ENCODE data around the gene DHRS7. TPM values are rescaled to one million over a fixed set of nuclear protein-coding genes. Genes with fewer than 3 reads are reported as not detected.
"Not testable (repeated sequence)": the region's sequence is repeated elsewhere in the genome, so short reads cannot be mapped to it uniquely, and the experiment has no call there.

Gene DHRS7
- total RNA-seq, 1 donor = 65.9 TPM

- Histone ChIP-seq H3K4me3 (ENCODE audit: low read length) (no peak overlapping the region), H3K4me1 (ENCODE audit: insufficient read depth, low read length) (no peaks in the 10 kb centered on the region), H3K27me3 (ENCODE audit: insufficient read depth, low read length) (no peaks in the 10 kb centered on the region), H3K9me3 (ENCODE audit: low read depth, low read length) (no peaks in the 10 kb centered on the region)
These were observed 39.3 kb downstream of the DHRS7 start for GRCh38 chr14:60125918-60126317.

GRCh38 chr14:60116181-60116580 is 49.0 kb downstream of the DHRS7 start:
- H3K4me1 ChIP-seq (ENCODE audit: insufficient read depth, low read length) = no peaks in the 10 kb centered on the region
- no peaks in the 10 kb centered on the region for H3K27me3 ChIP-seq (ENCODE audit: insufficient read depth, low read length)
- no peak overlapping the region for H3K4me3 ChIP-seq (ENCODE audit: low read length)
- H3K9me3 ChIP-seq (ENCODE audit: low read depth, low read length) = no peaks in the 10 kb centered on the region

- H3K4me3 ChIP-seq (ENCODE audit: low read length) = no peak overlapping the region
- no peaks in the 10 kb centered on the region for H3K27me3 ChIP-seq (ENCODE audit: insufficient read depth, low read length)
- H3K9me3 ChIP-seq (ENCODE audit: low read depth, low read length) = no peaks in the 10 kb centered on the region
- H3K4me1 ChIP-seq (ENCODE audit: insufficient read depth, low read length) = no peaks in the 10 kb centered on the region
These were observed 50.3 kb downstream of the DHRS7 start for GRCh38 chr14:60114881-60115280.

GRCh38 chr14:60111732-60112131 is 53.5 kb downstream of the DHRS7 start:
- Histone ChIP-seq H3K4me3 (ENCODE audit: low read length) (no peak overlapping the region), H3K9me3 (ENCODE audit: low read depth, low read length) (no peaks in the 10 kb centered on the region), H3K27me3 (ENCODE audit: insufficient read depth, low read length) (no peaks in the 10 kb centered on the region), H3K4me1 (ENCODE audit: insufficient read depth, low read length) (no peaks in the 10 kb centered on the region)

- Histone ChIP-seq H3K9me3 (ENCODE audit: low read depth, low read length) (no peaks in the 10 kb centered on the region), H3K4me1 (ENCODE audit: insufficient read depth, low read length) (peaks cover 4% of the 10 kb centered on the region), H3K27me3 (ENCODE audit: insufficient read depth, low read length) (no peaks in the 10 kb centered on the region), H3K4me3 (ENCODE audit: low read length) (no peak overlapping the region)
These were observed 57.7 kb downstream of the DHRS7 start for GRCh38 chr14:60107477-60107876.

GRCh38 chr14:60106339-60106738 is 58.9 kb downstream of the DHRS7 start:
- peaks cover 4% of the 10 kb centered on the region for H3K4me1 ChIP-seq (ENCODE audit: insufficient read depth, low read length)
- no peaks in the 10 kb centered on the region for H3K27me3 ChIP-seq (ENCODE audit: insufficient read depth, low read length)
- no peaks in the 10 kb centered on the region for H3K9me3 ChIP-seq (ENCODE audit: low read depth, low read length)
- H3K4me3 ChIP-seq (ENCODE audit: low read length) = no peak overlapping the region

- Histone ChIP-seq H3K27me3 (ENCODE audit: insufficient read depth, low read length) (no peaks in the 10 kb centered on the region), H3K4me3 (ENCODE audit: low read length) (no peak overlapping the region), H3K4me1 (ENCODE audit: insufficient read depth, low read length) (peaks cover 4% of the 10 kb centered on the region), H3K9me3 (ENCODE audit: low read depth, low read length) (no peaks in the 10 kb centered on the region)
These were observed 62.8 kb downstream of the DHRS7 start for GRCh38 chr14:60102389-60102788.

- Histone ChIP-seq H3K27me3 (ENCODE audit: insufficient read depth, low read length) (no peaks in the 10 kb centered on the region), H3K4me3 (ENCODE audit: low read length) (no peak overlapping the region), H3K4me1 (ENCODE audit: insufficient read depth, low read length) (peaks cover 4% of the 10 kb centered on the region), H3K9me3 (ENCODE audit: low read depth, low read length) (no peaks in the 10 kb centered on the region)
These were observed 63.4 kb downstream of the DHRS7 start for GRCh38 chr14:60101786-60102185.

GRCh38 chr14:60099855-60100254 is 65.3 kb downstream of the DHRS7 start:
- not testable (repeated sequence) for H3K4me1 ChIP-seq (ENCODE audit: insufficient read depth, low read length); H3K4me3 ChIP-seq (ENCODE audit: low read length); H3K9me3 ChIP-seq (ENCODE audit: low read depth, low read length); H3K27me3 ChIP-seq (ENCODE audit: insufficient read depth, low read length)

- peaks cover 20% of the 10 kb centered on the region for H3K4me1 ChIP-seq (ENCODE audit: insufficient read depth, low read length)
- no peak overlapping the region for H3K4me3 ChIP-seq (ENCODE audit: low read length)
- no peaks in the 10 kb centered on the region for H3K27me3 ChIP-seq (ENCODE audit: insufficient read depth, low read length)
- no peaks in the 10 kb centered on the region for H3K9me3 ChIP-seq (ENCODE audit: low read depth, low read length)
These were observed 67.2 kb downstream of the DHRS7 start for GRCh38 chr14:60097974-60098373.

- no peak overlapping the region for H3K4me3 ChIP-seq (ENCODE audit: low read length)
- H3K9me3 ChIP-seq (ENCODE audit: low read depth, low read length) = no peaks in the 10 kb centered on the region
- H3K4me1 ChIP-seq (ENCODE audit: insufficient read depth, low read length) = peaks cover 25% of the 10 kb centered on the region
- no peaks in the 10 kb centered on the region for H3K27me3 ChIP-seq (ENCODE audit: insufficient read depth, low read length)
These were observed 69.3 kb downstream of the DHRS7 start for GRCh38 chr14:60095781-60096450.

GRCh38 chr14:60095231-60095630 is 70.0 kb downstream of the DHRS7 start:
- Histone ChIP-seq H3K4me3 (ENCODE audit: low read length) (no peak overlapping the region), H3K4me1 (ENCODE audit: insufficient read depth, low read length) (peaks cover 26% of the 10 kb centered on the region), H3K9me3 (ENCODE audit: low read depth, low read length) (no peaks in the 10 kb centered on the region), H3K27me3 (ENCODE audit: insufficient read depth, low read length) (no peaks in the 10 kb centered on the region)

GRCh38 chr14:60094306-60094897 is 70.8 kb downstream of the DHRS7 start:
- H3K4me1 ChIP-seq (ENCODE audit: insufficient read depth, low read length) = peaks cover 26% of the 10 kb centered on the region
- H3K27me3 ChIP-seq (ENCODE audit: insufficient read depth, low read length) = no peaks in the 10 kb centered on the region
- no peak overlapping the region for H3K4me3 ChIP-seq (ENCODE audit: low read length)
- no peaks in the 10 kb centered on the region for H3K9me3 ChIP-seq (ENCODE audit: low read depth, low read length)
